Esophagus squamous epithelium (tissue), 4 donors: ENCODE data around the gene CCDC38.

ENCODE experiments used
- POLR2A ChIP-seq, 4 donors: fragments of 450-650 bp; IDR thresholded peaks; one replicate each; pipeline ENCODE4 v1.6.1; 2017; ENCODE audit warnings: antibody characterized with exemption in 4 of 4, mild to moderate bottlenecking in 4 of 4, moderate library complexity in 3 of 4
- TF ChIP-seq, protein P1 (sequence below), 6 experiments: fragments of 450-650 bp in 4 of 6; fragments of 200-600 bp in 2 of 6; sonication (generic) in 2 of 6; IDR thresholded peaks; one replicate each; pipeline ENCODE4 v1.5.1; 2016 to 2019; ENCODE audit warnings: antibody characterized with exemption in 6 of 6, mild to moderate bottlenecking in 4 of 6, moderate library complexity in 4 of 6

DNA sequence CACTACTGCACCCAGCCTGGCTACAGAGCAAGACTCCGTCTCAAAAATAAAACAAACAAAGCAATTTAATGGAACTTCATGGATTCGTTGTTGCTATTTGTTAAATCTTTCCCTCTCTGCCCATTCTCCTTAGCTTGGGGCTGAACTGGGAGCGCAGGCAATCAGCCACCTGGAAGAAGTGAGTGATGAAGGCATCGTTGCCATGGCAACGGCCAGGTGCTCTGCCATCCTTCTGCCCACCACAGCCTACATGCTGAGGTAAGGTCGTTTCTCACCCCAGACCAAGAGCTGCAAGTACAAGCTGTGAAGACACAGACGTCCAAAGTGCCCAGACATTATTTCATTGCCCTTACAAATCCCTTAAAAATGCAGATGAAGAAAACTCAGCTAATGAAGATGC lies 19.8 kb upstream of the CCDC38 start:
- TF ChIP-seq, protein P1, sequence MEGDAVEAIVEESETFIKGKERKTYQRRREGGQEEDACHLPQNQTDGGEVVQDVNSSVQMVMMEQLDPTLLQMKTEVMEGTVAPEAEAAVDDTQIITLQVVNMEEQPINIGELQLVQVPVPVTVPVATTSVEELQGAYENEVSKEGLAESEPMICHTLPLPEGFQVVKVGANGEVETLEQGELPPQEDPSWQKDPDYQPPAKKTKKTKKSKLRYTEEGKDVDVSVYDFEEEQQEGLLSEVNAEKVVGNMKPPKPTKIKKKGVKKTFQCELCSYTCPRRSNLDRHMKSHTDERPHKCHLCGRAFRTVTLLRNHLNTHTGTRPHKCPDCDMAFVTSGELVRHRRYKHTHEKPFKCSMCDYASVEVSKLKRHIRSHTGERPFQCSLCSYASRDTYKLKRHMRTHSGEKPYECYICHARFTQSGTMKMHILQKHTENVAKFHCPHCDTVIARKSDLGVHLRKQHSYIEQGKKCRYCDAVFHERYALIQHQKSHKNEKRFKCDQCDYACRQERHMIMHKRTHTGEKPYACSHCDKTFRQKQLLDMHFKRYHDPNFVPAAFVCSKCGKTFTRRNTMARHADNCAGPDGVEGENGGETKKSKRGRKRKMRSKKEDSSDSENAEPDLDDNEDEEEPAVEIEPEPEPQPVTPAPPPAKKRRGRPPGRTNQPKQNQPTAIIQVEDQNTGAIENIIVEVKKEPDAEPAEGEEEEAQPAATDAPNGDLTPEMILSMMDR (IDR thresholded peaks at IDR 0.05) = no peak
- no peak for TF ChIP-seq POLR2A (IDR thresholded peaks at IDR 0.05)
